ENCODE results near the gene PARP15.

The PARP15 gene

DNA sequence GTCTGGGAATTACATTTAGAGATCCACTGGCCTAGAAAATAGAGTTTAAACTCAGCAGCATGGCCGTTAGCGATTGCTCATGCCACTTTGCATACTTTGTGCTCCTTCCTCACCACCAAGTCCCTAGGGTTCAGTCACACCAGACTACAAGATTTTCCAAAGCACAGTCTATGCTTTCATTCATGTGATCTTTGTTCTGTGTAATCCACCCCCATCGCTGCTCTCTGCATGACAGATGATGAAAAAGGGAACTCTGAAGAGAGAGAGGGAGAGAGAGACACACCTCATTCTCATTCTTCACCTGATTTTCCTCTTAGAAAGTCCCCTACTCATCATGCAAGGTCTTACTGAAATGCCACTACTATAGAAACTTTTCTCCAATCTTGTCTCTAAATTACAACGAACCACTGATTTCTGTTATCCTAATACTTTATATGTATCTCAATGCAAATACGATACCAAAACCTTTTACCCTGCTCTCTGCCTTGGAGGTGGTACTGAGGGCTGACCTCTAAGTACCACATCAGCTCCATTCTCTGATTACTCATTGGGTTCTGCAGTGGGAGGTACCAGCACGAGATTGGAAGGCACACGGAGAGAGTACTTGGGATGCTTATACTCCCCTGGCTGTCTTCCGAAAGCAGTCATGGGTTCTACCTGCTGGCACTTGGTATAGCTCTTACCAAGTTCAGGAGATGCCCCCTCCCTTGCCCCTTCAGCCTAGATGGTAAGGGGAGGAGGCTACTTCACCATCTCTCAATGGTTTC lies 1.1 kb upstream of the PARP15 start:
- DNase-seq: no peak

DNA sequence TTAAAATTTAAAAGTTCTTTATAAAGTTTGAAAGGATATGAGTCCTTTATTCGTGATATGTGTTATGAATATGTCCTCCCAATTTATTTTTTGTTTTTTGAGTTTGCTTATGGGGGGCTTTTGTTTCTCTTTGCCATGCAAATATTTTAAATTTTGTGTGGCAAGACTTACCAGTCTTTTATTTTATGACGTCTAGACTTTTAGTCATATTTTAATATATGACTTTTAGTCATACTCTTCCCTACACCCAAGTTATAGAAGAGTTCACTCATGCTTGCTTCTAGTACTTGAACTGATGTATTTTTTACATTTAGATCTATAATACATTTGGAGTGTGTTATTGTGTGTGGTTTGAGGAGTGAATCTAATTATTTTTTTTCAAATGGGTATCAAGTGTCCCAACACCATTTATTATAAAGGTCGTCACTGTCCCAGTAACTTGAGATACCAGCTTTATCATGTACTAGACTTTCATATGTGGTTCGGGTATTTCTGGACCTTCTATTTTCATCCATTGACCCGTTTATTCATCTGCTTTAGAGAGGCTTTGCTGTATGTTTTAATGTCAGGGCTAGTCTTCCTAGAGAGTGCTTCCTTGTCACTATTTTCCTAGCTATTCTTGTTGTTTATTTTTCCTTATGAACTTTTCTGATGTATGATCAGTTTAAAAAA lies 755 bp downstream of the PARP15 start:
- no peak for DNase-seq

DNA sequence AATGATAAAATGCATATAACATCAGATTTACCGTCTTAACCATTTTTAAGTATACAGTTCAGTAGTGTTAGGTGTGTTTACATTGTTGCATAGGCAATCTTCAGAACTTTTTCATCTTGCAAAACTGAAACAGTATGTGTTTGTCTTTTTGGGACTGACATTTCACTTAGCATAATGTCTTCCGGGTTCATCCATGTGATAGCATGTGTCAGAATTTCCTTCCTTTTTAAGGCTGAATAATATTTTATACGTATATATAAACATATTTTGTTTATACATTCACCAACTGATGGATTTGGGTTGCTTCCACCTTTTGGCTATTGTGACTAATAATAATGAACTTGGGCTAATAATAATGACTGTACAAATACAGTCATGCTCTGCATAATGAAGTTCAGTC lies 3.0 kb downstream of the PARP15 start:
- no peak for DNase-seq

DNA sequence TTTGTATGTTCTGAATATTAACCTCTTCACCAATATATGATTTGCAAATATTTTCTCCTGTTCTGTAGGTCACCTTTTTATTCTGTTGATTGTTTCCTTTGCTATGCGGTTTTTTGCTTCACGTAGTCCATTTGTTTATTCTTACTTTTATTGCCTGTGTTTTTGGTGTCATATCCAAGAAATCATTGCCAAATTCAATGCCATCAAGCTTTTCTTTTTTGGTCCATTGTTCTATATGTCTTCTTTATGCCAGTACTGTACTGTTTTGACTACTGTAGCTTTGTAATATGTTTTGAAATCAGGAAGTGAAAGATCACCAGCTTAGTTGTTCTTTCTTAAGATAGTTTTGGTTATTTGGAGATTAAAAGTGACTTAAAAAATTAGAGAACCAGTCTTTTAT lies 4.2 kb downstream of the PARP15 start:
- no peak for DNase-seq

DNA sequence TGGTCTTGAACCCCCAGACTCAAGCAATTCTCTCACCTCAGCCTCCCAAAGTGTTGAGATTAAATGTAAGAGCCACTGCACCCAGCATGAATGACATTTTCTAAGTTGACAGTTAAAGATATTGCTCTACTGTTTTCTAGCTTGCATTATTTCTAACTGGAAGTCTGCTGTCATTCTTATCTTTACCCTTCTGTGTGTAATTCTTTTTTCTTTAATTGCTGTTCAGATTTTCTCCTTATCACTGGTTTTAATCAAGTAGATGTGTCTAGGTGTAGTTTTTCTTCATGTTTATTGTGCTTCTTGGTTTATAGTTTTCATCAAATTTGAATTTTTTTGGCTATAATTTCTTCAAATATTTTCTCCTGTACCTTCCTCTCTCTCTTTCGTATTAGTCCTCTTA lies 4.9 kb downstream of the PARP15 start:
- no peak for DNase-seq

- no peak for DNase-seq
These were observed 8.6 kb downstream of the PARP15 start for GRCh38 chr3:122586098-122586497.

DNA sequence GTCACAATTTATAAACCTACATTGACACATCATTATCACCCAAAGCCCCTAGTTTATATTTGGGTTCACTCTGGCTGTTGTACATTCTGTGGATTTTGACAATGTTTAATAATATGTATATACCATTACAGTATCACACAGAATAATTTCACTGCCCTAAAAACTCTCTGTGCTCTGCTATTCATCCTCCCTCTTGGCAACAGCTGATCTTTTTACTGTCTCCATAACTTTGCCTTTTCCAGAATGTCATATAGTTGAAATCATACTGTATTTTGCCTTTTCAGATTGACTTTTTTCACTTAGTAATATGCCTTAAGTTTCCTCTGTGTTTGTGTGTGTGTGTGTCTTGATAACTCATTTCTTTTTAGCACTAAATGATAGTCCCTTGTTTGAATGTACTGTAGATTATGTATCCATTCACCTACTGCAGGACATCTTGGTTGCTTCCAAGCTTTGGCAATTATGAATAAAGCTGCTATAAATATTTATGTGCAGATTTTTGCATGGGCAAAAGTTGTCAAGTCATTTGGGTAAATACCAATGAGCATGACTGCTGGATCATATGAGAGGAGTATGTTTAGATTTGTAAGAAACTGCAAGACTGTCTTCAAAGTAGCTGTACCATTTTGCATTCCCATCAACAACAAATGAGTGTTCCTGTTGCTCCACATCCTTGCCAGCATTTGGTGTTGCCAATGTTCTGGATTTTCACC lies 9.5 kb downstream of the PARP15 start:
- DNase-seq: no peak

DNA sequence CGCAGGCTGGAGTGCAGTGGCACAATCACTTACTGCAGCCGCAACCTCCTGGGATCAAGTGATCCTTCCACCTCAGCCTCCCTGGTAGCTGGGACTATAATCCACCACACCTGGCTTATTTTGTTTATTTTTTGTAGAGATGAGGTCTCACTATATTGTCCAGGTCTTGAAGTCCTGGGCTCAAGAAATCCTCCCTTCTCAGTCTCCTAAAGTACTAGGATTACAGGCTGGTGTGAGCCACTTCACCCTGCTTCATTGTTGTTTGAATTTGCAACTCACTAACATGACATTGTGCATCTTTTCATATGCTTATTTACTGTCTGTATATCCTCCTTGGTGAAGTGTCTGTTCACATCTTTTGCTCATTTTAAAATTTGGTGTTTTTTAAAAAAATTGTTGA lies 10.1 kb downstream of the PARP15 start:
- DNase-seq: no peak

- no peak for DNase-seq
These were observed 11.8 kb downstream of the PARP15 start for GRCh38 chr3:122589297-122589696.

DNA sequence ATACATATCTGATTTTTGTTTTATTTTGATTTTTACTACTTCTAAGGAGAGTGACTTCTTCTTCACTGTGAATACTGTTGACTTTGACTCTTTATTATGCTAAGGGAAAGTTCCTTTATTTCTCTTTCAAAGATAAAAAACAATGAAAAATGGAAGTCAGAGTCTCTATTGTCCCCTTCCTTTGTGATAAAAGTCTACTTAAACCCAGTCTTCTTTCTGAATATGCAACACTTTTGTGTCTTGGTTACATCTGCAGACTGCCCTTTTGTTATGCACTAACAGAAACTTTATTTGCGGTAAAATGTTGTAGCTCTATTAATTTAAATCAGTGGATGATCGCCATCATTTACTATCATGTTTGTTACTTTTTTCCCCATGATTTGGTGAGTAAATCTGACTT lies 13.2 kb downstream of the PARP15 start:
- no peak for DNase-seq

DNA sequence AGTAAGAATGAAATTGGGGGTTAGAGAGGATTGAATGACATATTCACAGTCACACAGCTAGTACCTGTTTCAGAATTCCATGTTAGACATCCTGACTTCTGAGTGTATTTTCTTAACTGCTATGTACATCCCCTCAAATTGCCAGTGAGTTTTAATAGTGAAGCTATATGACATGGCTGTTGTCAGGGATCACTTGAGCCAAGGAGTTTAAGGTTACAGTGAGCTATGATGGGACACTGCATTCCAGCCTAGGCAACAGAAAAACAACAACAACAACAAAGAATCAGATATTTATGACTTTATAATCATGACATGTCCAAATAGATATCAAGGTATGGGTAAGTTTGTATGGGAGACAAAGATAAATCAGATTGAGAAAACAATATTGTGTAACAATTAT lies 16.6 kb downstream of the PARP15 start:
- no peak for DNase-seq

GRCh38 chr3:122598151-122598550 lies 20.7 kb downstream of the PARP15 start:
- DNase-seq: no peak

GRCh38 chr3:122598556-122598955 lies 21.1 kb downstream of the PARP15 start:
- no peak for DNase-seq

DNA sequence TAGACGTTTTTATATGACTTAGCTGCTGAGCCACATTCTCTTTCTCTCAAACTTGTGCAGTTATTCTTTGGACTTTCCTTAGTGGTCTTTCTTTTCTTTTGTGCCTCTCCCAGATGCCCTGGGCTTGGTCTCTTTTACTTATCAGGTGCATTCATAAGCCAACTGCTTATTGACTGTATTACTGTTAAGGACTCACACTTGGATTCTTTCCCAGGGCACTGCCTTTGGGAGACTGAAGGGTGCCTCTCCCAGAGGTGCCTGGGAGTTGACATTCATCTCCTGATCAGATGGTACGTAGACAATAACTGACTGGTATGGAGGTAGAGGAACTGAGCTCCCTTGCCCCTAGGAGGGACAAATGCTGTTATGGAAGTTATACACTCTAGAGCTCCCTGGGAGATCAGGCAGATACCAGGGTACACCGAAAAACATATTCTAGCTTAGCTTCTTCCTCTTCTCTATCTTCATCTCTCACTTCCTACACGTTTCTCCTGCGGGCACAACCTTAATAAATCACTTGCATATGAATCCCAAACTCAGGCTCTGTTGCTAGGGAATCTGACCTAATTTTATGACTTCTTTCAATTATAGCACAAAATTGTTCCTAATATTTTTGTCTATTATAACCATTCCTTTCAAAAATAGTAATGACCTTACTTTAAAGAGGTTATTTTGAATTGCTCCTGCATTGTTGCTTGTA lies 24.7 kb downstream of the PARP15 start:
- DNase-seq: no peak

GRCh38 chr3:122603056-122603455 lies 25.6 kb downstream of the PARP15 start:
- no peak for DNase-seq

DNA sequence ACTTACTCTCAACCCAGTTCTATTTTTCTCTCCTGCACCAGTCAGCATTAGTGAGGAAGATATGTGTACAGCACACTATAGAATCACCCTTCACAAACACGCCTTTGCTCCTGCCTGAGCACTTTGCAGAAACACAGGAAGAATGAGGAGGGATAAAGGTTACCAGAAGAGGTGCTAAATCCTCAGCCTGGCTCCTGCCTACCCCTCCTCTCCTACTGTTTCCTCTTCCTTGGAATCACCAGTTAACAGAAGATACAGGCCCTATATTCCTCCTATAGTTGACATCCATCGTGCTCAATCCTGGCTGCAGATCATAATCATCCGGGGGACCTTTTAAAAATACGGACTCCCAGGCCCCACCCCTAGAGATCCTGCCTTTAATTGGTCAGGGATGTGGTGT lies 28.9 kb downstream of the PARP15 start:
- no peak for DNase-seq

GRCh38 chr3:122608916-122609315 lies 31.5 kb downstream of the PARP15 start:
- no peak for DNase-seq

- no peak for DNase-seq
These were observed 32.5 kb downstream of the PARP15 start for GRCh38 chr3:122609798-122610559.

- no peak for DNase-seq
These were observed 35.2 kb downstream of the PARP15 start for GRCh38 chr3:122612696-122613095.

- DNase-seq: no peak
These were observed 37.9 kb downstream of the PARP15 start for GRCh38 chr3:122615303-122615702.

DNA sequence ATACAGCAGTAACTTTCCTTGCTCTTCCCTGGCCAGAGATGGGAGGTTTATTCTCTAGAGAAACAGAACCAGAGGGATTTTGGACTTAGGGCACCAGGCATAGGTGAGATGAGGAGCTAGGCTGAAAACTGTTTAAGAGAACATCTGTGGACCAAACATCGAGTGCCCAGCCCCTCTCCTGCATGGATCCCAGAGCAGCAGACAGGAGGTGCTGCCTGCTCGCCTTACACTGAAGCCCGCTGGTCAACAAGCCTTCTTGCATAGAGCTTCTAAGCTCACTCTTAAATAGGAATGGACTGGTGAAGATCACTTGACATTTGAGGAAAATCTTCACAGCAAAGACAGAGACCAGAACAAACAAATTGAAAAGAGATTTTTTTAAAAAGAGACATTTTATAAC lies 41.2 kb downstream of the PARP15 start:
- no peak for DNase-seq

GRCh38 chr3:122619040-122619439 lies 41.6 kb downstream of the PARP15 start:
- no peak for DNase-seq

GRCh38 chr3:122620399-122620798 lies 42.9 kb downstream of the PARP15 start:
- no peak for DNase-seq
